GM18526 (cell line): Measurements from ENCODE around the gene DCLK2.

Experiments used
- POLR2A ChIP-seq: IDR thresholded peaks from 3 replicates; pipeline ENCODE4 v1.6.1; 2011; ENCODE audit not compliant: insufficient read length; ENCODE audit errors: extremely low read depth

The DCLK2 gene

DNA sequence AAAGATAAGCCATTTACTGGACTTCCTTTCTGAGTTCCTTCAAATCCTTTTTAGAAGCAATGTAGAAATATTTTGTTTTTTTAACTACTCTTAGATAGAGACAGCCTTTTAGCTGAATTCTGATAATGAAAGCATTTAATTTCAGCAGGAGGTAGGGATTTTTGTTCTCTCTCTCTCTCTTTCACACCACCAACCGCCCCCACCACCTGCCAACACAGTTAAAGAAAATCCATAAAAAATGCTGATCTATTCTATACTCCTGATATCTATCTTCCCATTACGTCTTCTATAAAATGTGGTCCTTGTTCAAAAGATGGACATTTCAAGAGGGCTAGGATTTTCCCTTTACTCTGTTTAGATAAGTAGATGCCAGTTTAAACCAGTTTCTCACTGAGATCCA, 104.5 kb downstream of the DCLK2 start:
- TF ChIP-seq POLR2A, result no peak

DNA sequence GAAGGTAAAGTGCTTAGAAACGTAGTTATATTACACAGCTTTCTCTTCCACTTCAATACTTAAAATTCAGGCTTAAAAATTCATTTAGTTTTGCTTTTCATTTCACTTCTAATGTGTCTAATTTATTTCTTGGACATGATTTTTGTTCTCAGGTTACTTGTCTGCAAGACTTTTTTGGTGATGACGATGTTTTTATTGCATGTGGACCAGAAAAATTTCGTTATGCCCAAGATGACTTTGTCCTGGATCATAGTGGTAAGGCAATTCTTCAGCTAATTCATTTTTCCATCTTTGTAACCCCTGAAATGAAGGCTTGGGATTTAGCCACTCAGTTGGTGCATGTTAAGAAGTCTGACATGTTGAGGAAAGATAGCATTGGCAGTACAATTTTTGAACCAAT, 114.7 kb downstream of the DCLK2 start:
- no peak for TF ChIP-seq POLR2A

DNA sequence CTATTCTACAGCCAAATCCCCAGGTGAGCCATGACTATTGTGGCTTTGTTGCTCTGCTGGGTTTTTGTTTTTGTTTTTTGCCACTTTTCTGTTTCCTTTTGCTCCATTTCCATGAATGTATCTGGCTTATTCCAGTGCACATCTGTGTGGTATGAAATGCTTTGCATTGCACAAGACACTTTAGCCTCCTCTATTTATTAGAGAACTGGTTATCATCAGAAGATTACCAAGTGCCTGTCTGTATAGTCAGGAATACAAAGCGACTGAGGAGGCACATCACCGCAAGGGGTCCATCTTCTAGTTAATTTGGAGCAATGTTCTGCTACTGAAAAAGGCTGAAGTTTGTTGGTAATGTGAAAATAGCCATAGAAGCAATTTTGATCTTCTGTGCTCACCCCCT, 120.8 kb downstream of the DCLK2 start:
- TF ChIP-seq POLR2A, result no peak

DNA sequence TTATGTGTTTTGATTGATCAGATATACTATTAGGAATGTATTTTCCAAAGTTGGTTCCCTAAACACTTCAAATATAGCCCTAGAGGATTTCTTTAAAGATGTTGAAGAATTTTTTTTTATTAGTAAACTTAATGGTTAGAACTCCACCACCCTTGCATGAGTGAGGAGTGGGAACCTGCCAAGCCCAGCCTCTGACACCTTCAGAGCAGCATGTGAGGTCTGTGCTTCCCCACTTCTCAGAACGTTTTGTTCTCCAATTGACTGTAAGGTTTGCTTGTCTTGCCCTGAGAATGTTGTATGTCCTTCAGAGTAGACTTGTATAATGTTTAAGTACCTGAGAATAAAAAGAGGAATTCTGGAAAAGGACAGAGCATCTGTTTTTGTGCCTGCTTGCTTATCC, 126.8 kb downstream of the DCLK2 start:
- no peak for TF ChIP-seq POLR2A

DNA sequence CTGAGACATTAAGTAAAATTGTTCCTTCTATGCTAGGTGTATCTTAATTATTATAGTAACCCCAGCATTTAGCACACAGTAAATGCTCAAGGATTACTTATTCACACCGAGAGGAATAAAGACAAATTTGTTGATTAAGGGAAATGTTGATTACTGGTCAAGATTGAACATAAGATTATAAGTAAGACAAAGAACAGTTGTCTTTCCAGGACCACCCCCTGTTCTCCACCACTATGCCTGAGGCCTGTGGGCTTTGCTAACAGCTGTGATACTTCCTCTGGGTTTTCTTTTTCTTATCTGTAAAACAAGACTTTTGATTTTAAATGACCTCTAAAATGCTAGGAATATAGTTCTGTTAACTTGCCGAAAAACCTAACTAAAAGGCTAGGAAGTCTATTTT, 128.0 kb downstream of the DCLK2 start:
- no peak for TF ChIP-seq POLR2A

DNA sequence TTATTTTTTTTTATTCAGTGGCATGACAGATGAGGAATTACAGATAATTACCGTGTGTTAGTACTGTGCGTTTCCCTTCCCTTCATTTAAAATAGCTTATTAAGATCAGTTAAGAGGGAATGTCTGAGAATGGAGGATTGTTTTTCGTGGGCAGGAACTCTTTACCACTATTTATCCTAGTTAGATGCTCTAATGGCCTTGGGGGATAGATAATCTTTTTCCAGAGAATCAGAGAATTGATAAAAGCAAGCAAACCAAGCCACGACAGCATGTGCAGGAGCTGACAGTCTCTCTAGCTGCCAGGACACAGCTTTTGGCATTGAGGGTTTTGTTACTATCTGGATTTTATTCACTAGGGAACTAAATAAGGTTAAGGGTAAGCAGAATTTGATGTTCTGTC, 128.7 kb downstream of the DCLK2 start:
- TF ChIP-seq POLR2A, result no peak

GRCh38 chr4:150207871-150208270, 129.6 kb downstream of the DCLK2 start:
- no peak for TF ChIP-seq POLR2A

GRCh38 chr4:150209140-150209829, 131.0 kb downstream of the DCLK2 start:
- no peak for TF ChIP-seq POLR2A

DNA sequence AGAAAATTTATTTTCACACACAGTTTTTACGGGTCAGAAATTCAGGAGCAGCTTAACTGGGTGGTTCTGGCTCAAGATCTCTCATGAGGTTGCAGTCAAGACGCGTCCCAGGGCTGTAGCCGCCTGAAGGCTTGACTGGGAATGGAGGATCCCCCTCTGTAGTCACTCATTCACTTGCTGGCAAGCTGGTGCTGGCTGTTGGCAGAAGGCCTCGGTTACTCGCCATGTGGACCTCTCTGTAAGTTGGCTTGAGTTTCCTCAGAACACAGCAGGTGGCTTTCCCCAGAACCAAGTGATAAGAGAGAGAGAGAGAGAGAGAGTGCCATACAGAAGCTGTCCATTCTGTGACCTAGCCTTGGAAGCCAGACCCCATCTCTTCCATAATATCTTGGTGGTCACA, 132.8 kb downstream of the DCLK2 start:
- TF ChIP-seq POLR2A, result no peak

- TF ChIP-seq POLR2A, result no peak
Observed at GRCh38 chr4:150211799-150212445, 133.7 kb downstream of the DCLK2 start.

DNA sequence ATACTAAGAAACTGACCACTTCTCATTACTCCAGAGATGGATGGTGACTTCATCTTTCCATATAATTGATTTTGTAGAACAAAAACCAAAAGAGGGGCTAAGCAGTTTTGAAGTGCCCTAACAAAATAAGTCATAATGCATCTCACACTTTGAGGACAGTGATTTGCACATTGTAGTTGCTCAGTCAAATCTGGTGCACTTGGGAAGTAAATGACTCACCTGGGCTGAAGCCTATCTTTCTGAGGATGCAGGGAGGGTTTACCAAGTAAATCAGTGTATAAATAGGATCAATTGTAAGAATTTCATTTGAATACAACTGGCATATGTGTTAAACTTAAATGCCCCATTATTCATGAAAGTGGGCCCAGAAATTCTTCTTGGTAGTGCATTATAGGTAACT, 134.2 kb downstream of the DCLK2 start:
- TF ChIP-seq POLR2A, result no peak

DNA sequence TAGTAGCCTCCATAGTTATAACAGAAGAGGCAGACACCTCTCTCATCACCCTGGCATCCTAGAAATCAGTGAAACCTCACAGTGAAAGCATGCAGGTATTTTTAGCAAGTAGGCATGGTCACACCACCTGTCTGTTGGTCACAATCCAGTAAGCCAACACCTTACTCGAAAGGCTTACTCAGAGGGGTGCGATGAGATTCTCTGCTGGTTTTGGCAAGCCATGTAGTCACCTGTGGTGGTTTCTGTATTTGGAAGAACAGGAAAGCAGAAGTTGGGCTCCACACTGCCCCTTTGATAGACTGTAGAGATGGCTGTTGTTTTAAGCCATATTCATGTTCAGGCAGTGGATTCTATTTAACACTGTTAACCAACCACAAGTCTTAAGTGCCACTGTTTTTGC, 134.7 kb downstream of the DCLK2 start:
- TF ChIP-seq POLR2A, result no peak

DNA sequence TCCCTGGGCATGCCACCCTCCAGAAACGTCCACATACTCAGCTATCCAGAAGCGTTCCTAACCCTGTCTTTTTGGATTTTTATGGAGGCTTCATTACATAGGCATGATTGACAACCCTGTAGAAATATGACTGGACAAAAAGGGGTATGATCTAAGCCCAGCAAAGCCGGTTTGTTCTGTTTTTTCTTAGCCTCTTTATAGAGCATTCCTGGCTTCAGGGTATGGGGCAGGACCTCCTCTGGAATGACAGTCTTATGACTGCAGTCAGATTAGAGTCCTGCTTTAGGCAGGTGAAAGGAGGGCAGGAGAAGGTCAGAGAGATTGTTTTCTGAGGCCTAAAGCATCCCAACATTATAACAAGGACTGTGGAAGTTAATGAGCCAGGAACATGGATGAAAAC, 137.4 kb downstream of the DCLK2 start:
- TF ChIP-seq POLR2A, result no peak

GRCh38 chr4:150216726-150217125, 138.5 kb downstream of the DCLK2 start:
- TF ChIP-seq POLR2A, result no peak

- no peak for TF ChIP-seq POLR2A
Observed at GRCh38 chr4:150217192-150217591, 138.9 kb downstream of the DCLK2 start.

DNA sequence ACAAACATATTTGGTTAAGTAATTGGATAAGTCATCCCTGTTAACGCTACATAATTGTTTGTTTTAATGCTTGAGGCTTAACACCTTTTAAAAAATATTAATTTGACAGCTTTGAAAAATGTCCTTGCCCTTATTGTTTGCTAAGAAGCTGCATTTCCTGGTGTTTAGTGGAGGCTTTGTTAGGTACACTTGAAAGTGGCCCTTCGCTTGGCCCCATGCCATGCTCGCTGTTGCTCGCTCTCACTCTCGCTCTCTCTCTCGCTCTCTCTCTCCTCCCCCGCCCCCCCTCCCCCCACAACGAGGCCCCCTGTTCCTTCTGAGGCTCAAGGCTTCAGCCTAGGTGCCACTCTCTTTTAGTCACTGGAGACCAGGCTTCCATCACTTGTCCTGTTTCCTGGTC, 139.6 kb downstream of the DCLK2 start:
- no peak for TF ChIP-seq POLR2A

DNA sequence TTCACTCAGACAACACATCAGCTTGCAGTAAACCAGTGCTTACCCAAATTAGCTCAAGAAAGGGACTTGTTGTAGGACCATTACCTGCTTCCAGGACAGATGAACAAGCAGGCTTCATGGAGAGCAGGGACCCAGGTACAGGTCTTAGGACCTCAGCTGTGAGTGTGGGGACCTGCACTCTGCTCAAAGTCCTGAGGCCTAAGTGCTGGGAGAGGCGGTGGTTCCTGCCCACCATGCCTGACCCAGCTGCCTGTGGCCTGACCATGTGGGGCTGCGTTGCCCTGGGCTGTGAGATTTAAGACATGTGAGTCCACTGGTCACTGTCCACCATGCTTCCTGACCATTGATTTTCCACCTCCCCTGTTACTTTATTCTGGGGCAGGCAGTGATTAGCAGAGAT, 140.2 kb downstream of the DCLK2 start:
- TF ChIP-seq POLR2A, result no peak
